Heart right ventricle (tissue), 16 donors: ENCODE results near the gene SHROOM3. TPM values are rescaled to one million over a fixed set of nuclear protein-coding genes. Genes with fewer than 3 reads are reported as not detected.

Experiments
- ATAC-seq, 8 donors: fragments of 200-7000 bp; cut with Tn5 transposase; one replicate each; pipeline ENCODE4 v1.9.1; 2020; ENCODE audit warnings: mild to moderate bottlenecking in 8 of 8, moderate library complexity in 8 of 8, moderate number of reproducible peaks in 1 of 8
- DNase-seq, 2 donors: peaks; one replicate each; pipeline ENCODE4 v3.0.0-alpha.2; 2020
- H3K27ac ChIP-seq, 10 donors: fragments of 200-600 bp; sonication (generic) in 2 of 10; one replicate each; pipeline versions ENCODE4 v1.5.0 to v1.8.0; 2020 to 2022; ENCODE audit warnings: mild to moderate bottlenecking in 3 of 10
- H3K27me3 ChIP-seq, 7 donors: fragments of 200-600 bp; one replicate each; pipeline ENCODE4 v1.8.0; 2021 to 2022; ENCODE audit warnings: mild to moderate bottlenecking in 2 of 7
- H3K36me3 ChIP-seq, 9 donors: fragments of 200-600 bp; sonication (generic) in 1 of 9; one replicate each; pipeline versions ENCODE4 v1.5.0 to v1.8.0; 2020 to 2022; ENCODE audit warnings: mild to moderate bottlenecking in 2 of 9
- H3K4me1 ChIP-seq, 9 donors: fragments of 200-600 bp; sonication (generic) in 1 of 9; one replicate each; pipeline versions ENCODE4 v1.5.0 to v1.8.0; 2020 to 2022; ENCODE audit warnings: mild to moderate bottlenecking in 4 of 9
- H3K4me3 ChIP-seq, 10 donors: fragments of 200-600 bp; sonication (generic) in 2 of 10; one replicate each; pipeline versions ENCODE4 v1.5.0 to v1.8.0; 2020 to 2022; ENCODE audit warnings: mild to moderate bottlenecking in 7 of 10, moderate library complexity in 2 of 10
- H3K9me3 ChIP-seq, 11 donors: fragments of 200-600 bp in 10 of 11; sonication (generic) in 2 of 11; one replicate each; pipeline versions ENCODE4 v1.5.0 to v1.8.0; 2013 to 2022; ENCODE audit warnings: mild to moderate bottlenecking in 2 of 11, control low read depth in 1 of 11, moderate library complexity in 1 of 11
- WGBS, 2 donors: extraction: QIAGEN DNeasy Blood & Tissue Kit; methylation state at CpG; one replicate each; pipeline ENCODE4 v1.1.7; 2013; ENCODE audit warnings: inconsistent platforms in 1 of 2; 5-methylcytosine and 5-hydroxymethylcytosine counted together
- intact Hi-C, 10 donors: fragments of 100-400 bp; cut with DNase I; formaldehyde crosslinking; loops; one replicate each; pipeline versions ENCODE4 v1.11.1 to v1.14.2; 2022
- polyA plus RNA-seq, 2 donors: library from polyadenylated mRNA; stranded (reverse); fragments of 200-250 nt; gene quantifications; one replicate each; pipeline ENCODE4 v1.2.3, GENCODE V29; 2013
- total RNA-seq, 10 donors: library from RNA; stranded (reverse); fragmentation: NEBNext Ultra II Directional in 3 of 10; extraction: Animal tissue kit (Norgen Biotek cat#: 25700) in 3 of 10; gene quantifications; one replicate each; pipeline versions ENCODE4 v1.2.1 to v1.2.4, GENCODE V29; 2021 to 2023
- TF ChIP-seq, protein P1 (sequence below), 9 donors: fragments of 200-600 bp; sonication (generic) in 2 of 9; IDR thresholded peaks; one replicate each; pipeline versions ENCODE4 v1.5.0 to v1.8.0; 2021 to 2022; ENCODE audit warnings: antibody characterized with exemption in 9 of 9, mild to moderate bottlenecking in 5 of 9, moderate library complexity in 1 of 9
- donor health status: Arrhythmogenic right ventricular cardiomyopathy.
- donor health status: ischemic (EF 13 %, LVEDD 7.1; RV severe dilation, severe dysfunction).
- donor health status: healthy with polysubstance abuse.
- donor health status: DM: no; HTN: yes; CAD: no.
- donor health status: DM: no; HTN: no; CAD: no.
- donor health status: ischemic (EF 25% LVEDD 6.9; RV normal size, moderate dysfunction).
- donor health status: ischemic (EF 25% LVEDD 5.7; RV mildly dilated, moderate dysfunction).
- donor health status: healthy.
- donor health status: DM: yes; HTN: yes; CAD: no.
- donor health status: Ischemic cardiomyopathy.
- donor health status: ischemic (EF 35%, LVEDD 5.7; RV mildly dilated, moderate dysfunction).
- donor health status: nonischemic (EF 11% LVEDD 7.7; RV severe dilation, severe dysfunction).
- donor health status: DM: yes; HTN: yes; CAD: no.
- donor health status: PGD.
- donor health status: ischemic (EF 29% LVEDD 5.4; RV normal size, mild dysfunction).
- donor health status: nonischemic (EF 23%, LVEDD 6.1; RV moderate dilation, normal function).

The SHROOM3 gene
- total and polyA plus RNA-seq, 12 donors, result 1.7 to 33.3 (median 15.9) TPM

- ATAC-seq (no peak), DNase-seq (no peak)
- Histone ChIP-seq H3K4me3 (no peak overlapping the region), H3K9me3 (peaks cover 0 to 4% (median 0%) of the 10 kb centered on the region in 11 donors), H3K36me3 (no peaks in the 10 kb centered on the region), H3K4me1 (no peaks in the 10 kb centered on the region), H3K27me3 (no peaks in the 10 kb centered on the region), H3K27ac (no peak overlapping the region)
- TF ChIP-seq, protein P1, sequence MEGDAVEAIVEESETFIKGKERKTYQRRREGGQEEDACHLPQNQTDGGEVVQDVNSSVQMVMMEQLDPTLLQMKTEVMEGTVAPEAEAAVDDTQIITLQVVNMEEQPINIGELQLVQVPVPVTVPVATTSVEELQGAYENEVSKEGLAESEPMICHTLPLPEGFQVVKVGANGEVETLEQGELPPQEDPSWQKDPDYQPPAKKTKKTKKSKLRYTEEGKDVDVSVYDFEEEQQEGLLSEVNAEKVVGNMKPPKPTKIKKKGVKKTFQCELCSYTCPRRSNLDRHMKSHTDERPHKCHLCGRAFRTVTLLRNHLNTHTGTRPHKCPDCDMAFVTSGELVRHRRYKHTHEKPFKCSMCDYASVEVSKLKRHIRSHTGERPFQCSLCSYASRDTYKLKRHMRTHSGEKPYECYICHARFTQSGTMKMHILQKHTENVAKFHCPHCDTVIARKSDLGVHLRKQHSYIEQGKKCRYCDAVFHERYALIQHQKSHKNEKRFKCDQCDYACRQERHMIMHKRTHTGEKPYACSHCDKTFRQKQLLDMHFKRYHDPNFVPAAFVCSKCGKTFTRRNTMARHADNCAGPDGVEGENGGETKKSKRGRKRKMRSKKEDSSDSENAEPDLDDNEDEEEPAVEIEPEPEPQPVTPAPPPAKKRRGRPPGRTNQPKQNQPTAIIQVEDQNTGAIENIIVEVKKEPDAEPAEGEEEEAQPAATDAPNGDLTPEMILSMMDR (IDR thresholded peaks at IDR 0.05), result no peak
- intact Hi-C loops, result no loop called here
- WGBS, 2 donors, result 91 to 100% methylated on average over 1 of the region's 1 CpG
These were observed 214.1 kb downstream of the SHROOM3 start for GRCh38 chr4:76649086-76649485.

DNA sequence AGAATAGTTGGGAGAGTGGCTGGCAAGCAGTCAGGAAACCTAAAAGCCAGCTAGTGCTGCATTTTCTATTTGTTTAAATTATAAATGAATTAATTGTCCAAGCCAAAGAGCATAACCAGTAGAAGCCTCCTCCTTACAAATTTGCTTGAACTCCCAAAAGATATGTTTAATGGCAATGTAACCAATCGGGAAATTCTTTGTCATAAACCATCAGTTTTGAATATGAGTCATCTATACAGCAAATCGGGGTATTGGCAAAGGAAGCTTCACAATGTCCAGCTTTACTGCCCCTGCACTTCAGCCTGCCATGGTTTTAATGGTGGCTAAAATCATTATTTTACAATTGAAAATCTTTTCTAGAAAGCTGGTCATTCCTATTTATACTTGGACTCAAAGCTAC is 216.6 kb downstream of the SHROOM3 start:
- WGBS, 2 donors, result 88 to 92% methylated on average over 2 of the region's 2 CpGs
- Histone ChIP-seq H3K4me1 (peaks cover 0 to 14% (median 6%) of the 10 kb centered on the region in 9 donors), H3K9me3 (peaks cover 0 to 4% (median 0%) of the 10 kb centered on the region in 11 donors), H3K27me3 (no peaks in the 10 kb centered on the region), H3K27ac (no peak overlapping the region), H3K4me3 (no peak overlapping the region), H3K36me3 (no peaks in the 10 kb centered on the region)
- intact Hi-C loops, result loop anchor here in 2 of 10 donors (10.0 kb wide), 2 partner anchors 127 to 137 kb away; no protein-coding TSS in a partner anchor
- no peak for ATAC-seq
- TF ChIP-seq, protein P1 (IDR thresholded peaks at IDR 0.05), result no peak
- DNase-seq, result no peak

- no peaks in the 10 kb centered on the region for H3K27me3 ChIP-seq
- H3K27ac ChIP-seq, result no peak overlapping the region
- 82 to 85% methylated on average over 1 of the region's 1 CpG for WGBS, 2 donors
- H3K4me1 ChIP-seq, result peaks cover 0 to 16% (median 6%) of the 10 kb centered on the region in 9 donors
- intact Hi-C loops, result loop anchor here in 2 of 10 donors (10.0 kb wide), 2 partner anchors 128 to 138 kb away; no protein-coding TSS in a partner anchor
- DNase-seq (no peak), ATAC-seq (no peak)
- TF ChIP-seq, protein P1 (IDR thresholded peaks at IDR 0.05), result no peak
- peaks cover 0 to 4% (median 0%) of the 10 kb centered on the region in 11 donors for H3K9me3 ChIP-seq
- no peaks in the 10 kb centered on the region for H3K36me3 ChIP-seq
- H3K4me3 ChIP-seq, result no peak overlapping the region
These were observed 217.4 kb downstream of the SHROOM3 start for GRCh38 chr4:76652389-76652788.

DNA sequence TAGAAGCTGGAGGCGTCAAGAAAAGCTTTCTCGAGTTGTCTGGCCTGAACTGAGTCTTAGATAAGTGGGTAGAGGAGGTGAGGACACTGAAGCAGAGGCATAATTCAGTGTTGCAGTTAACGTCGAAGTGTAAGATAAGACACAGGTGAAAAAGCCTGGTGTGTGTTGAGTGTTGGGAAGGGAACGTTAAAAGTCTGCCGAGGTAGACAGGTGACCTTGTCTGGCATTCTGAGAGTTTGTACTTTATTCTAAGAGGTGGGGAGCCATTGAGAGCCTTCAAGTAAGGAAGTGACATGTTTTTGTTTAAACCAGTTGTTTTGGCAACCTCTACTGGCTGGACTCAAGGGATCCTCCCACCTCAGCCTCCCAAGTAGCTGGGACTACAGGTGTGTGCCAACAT is 219.1 kb downstream of the SHROOM3 start:
- Histone ChIP-seq H3K27me3 (no peaks in the 10 kb centered on the region), H3K4me1 (peaks cover 0 to 28% (median 13%) of the 10 kb centered on the region in 9 donors), H3K9me3 (peaks cover 0 to 4% (median 0%) of the 10 kb centered on the region in 11 donors), H3K36me3 (no peaks in the 10 kb centered on the region), H3K27ac (no peak overlapping the region), H3K4me3 (no peak overlapping the region)
- ATAC-seq (no peak), DNase-seq (no peak)
- TF ChIP-seq, protein P1 (IDR thresholded peaks at IDR 0.05), result no peak
- intact Hi-C loops, result loop anchor here in 2 of 10 donors (10.0 kb wide), 2 partner anchors 129 to 139 kb away; no protein-coding TSS in a partner anchor
- WGBS, 2 donors, result 68 to 69% methylated on average over 6 of the region's 6 CpGs
